ENCODE results near the gene HDLBP.

- TF ChIP-seq CTCF (IDR thresholded peaks at IDR 0.05; ENCODE audit: poor library complexity) = no peak
- no peak for TF ChIP-seq EZH2 (IDR thresholded peaks at IDR 0.05; ENCODE audit: borderline replicate concordance)
These were observed 39.6 kb downstream of the HDLBP start for GRCh38 chr2:241275910-241276309.
